Stimulated activated CD4-positive, alpha-beta T cell treated with anti-CD3 and anti-CD28 coated beads, Interleukin-4, amount 100 ng/mL, for 1 hour (primary cell): ENCODE data around the gene NUTM2F.
"Not testable (repeated sequence)": the region's sequence is repeated elsewhere in the genome, so short reads cannot be mapped to it uniquely, and the experiment has no call there.

ENCODE experiments used
- DNase-seq: peaks from one replicate; pipeline ENCODE4 v3.0.0-alpha.2; 2020

Gene NUTM2F, protein sequence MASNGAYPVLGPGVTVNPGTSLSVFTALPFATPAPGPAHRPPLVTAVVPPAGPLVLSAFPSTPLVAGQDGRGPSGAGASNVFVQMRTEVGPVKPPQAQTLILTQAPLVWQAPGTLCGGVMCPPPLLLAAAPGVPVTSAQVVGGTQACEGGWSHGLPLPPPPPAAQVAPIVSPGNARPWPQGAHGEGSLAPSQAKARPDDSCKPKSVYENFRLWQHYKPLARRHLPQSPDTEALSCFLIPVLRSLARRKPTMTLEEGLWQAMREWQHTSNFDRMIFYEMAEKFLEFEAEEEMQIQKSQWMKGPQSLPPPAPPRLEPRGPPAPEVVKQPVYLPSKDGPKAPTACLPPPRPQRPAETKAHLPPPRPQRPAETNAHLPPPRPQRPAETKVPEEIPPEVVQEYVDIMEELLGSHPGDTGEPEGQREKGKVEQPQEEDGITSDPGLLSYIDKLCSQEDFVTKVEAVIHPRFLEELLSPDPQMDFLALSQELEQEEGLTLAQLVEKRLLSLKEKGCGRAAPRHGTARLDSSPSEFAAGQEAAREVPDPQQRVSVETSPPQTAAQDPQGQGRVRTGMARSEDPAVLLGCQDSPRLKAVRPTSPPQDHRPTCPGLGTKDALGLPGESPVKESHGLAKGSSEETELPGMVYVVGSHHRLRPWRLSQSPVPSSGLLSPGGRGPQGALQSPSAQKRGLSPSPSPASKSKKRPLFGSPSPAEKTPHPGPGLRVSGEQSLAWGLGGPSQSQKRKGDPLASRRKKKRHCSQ

DNA sequence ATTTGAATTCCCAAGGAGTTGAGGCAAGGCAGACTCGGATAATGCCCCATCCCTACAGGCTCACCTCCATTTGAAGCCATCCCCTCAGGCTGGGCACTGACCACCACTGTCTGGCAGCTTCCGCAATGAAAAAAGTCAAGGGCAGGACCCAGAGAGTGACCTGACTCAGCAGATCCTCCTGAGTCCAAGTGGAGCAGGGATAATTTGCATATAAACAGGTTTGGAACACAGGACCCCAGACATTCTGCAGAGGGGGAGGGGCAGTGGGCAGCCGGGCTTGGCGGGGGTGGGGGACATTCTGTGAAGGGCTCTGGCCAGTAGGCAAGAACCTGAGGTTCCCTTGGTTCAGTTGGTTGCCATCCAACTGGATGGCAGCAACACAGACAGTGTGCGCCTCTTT is at the start of gene NUTM2F:
Gene NUTM2F, minus strand, starts transcription at position 101 of the 400 bp plus-strand sequence. Its CDS starts 21 bp downstream, at position 80.
- DNase-seq, result not testable (repeated sequence)

DNA sequence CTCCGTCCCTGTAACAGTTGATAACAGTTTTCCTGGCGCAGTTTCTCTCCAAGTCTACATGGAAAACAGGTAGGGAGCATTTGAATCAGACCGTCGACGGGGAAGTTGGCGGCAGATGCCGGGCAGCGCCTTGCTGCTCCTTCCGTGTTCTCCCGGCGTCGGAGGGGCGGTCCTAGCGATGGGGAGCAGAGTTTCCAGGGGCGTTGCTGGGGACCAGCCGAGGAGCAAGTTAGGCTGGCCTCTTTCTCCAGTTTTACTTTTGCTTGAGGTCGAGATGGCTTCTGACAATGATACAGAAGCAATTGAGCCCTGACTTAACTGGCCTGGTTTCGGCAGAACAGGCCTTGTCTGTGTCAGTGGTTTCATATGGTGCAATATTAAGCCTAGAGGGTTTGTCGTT is 46.8 kb upstream of the NUTM2F start:
- not testable (repeated sequence) for DNase-seq

DNA sequence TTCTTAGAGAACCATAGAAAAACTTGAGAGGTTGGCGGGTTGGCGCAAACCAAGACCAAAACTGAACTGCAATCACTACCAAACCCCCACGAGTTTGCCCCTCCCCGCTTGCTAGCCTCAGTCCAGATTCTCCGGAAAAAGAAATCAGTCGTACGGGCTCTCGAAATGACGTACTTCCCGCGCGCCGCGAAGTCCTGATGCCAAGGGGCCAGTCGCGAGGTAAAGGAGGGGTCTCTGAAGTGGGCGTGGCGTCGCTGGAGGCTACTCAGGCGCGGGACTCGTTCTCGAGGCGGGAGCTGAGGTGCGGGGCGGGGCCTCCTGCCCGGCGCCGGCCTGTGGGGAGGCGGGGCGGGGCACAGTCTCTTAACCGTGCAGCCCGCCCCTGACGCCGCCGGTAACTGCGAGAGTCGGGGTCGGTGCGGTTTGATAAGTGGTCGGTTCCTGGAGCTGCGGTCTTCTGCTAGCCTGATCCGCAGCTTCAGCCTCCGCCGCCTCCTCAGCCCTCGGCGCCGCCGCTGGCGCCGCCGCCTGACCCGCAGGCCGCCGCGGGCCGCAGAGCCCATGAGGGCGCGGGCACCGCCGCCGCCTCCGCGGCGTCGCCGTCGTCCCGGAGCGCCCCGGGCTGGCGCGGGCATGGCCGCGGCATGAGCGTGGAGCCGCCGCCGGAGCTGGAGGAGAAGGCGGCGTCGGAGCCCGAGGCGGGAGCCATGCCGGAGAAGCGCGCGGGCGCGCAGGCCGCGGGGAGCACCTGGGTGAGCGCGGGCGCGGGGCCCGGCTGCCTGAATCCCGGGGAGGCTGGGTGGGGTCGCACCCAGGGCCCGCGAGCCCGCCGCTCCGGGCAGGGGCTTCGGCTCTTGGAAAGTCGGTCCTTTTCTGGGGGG is 46.0 kb upstream of the NUTM2F start:
- DNase-seq, result peak; percentile 90

DNA sequence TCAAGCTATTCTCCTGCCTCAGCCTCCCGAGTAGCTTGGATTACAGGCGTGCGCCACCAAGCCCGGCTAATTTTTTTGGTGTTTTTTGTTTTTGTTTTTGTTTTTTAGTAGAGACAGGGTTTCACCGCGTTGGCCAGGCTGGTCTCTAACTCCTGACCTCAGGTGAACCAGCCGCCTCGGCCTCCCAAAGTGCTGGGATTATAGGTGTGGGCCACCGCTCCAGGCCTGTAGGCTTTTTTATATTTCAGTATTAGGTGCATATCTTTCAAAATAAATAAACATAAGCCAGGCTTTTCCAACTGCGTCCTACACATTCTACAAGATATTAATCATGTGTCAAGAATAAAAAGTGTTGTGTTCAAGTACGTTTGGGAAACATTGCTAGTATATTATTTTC is 45.3 kb upstream of the NUTM2F start:
- not testable (repeated sequence) for DNase-seq

DNA sequence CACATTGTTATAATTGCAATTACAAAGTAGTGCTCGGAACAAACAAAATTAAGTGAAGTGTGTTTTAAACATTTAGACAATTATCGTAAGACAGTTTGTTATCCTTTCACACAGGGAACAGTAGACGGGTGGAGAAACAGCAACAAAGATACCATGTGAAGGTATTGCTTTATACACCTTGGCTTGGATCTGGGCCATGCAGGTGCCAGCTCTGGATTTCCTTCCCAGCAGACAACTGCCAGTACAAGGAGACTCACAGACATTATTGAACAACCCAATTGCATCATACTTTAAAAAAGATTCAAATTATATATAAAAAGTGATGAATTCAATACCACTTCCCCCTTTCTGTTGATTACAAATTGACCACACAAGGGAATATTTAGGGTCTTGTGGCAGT is 41.8 kb upstream of the NUTM2F start:
- DNase-seq, result not testable (repeated sequence)

DNA sequence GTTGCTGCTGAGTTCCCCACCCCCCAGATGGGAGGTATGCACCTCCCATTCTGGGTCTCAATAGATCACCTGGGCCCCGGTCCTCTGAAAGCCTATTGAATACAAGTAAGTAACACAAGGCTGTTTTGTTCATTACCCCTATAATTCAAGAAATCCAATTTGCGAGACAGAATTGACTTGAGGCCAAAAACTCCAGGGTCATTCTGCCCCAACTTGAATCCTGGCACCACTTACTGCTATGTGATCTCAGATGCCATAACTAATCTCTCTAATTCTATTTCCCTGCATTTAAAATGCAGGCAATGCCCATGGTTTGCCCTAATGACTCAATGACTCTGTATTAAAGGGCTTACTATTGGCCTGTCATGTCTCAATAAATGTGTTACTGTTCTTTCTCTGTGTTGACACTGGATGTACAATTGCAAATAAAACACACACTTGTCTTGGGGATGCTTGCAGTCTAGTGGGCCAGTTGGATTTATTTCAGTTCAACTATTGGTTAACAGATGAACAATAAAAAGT is 35.7 kb upstream of the NUTM2F start:
- DNase-seq, result not testable (repeated sequence)

DNA sequence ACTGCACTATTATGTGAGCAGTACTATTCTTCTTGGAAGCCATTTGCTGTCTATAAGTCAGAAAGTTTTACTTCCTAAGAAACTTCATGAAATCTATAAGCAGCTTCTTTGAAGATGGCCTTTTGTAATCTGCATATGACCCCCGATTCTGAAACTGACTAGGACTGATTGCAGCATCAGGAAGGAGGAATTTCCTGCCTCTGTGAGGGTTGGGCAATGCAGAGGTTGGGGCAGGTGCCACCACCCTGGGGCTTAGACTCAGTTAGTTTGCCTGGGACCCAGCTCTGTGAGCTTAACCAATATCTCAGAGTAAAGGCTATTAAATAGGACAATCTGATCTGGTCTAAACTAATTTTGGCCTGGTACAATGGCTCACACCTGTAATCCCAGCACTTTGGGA is 28.7 kb upstream of the NUTM2F start:
- DNase-seq, result not testable (repeated sequence)

DNA sequence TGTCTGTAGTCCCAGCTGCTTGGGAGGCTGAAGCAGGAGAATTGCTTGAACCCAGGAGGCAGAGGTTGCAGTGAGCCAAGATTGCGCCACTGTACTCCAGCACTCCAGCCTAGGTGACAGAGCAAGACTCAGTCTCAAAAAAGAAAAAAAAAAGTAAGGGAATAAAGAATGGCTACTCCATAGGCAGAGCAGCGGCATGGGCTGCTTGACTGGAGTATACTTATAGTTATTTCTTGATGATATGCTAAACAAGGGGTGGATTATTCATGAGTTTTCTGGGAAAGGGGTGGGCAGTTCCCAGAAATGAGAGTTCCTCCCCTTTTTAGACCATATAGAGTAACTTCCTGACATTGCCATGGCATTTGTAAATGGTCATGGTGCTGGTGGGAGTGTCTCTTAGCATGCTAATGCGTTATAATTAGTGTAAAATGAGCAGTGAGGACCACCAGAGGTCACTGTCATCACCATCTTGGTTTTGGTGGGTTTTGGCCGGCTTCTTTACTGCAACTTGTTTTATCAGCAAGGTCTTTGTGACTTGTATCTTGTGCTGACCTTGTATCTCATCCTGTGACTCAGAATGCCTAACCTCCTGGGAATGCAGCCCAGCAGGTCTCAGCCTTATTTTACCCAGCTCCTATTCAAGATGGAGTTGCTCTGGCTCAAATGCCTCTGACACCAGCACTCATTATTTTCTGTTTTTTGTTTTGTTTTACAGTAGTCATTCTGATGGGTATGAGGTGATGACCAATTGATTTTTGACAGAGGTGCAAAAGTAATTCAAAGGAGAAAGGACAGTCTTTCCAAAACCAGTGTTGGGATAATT is 23.7 kb upstream of the NUTM2F start:
- DNase-seq, result not testable (repeated sequence)

DNA sequence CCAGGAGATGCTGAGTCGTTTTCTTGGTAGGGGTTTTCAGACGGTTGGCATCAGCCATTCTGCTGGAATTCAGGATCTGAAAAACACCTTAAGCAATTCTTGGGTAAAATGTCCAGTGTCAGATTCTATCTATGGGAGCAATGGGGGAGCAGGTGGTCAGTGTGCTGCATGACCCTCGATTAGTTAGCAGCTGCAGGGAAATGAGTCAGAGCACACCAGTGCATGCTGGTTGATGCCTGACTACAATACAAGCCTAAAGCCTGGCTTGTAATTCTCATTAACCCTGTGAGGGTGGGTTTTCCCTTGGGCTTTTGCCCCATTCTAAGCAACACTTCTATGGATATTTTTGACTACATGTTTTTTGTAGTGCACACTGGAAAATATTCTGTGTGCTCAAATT is 20.3 kb upstream of the NUTM2F start:
- not testable (repeated sequence) for DNase-seq

DNA sequence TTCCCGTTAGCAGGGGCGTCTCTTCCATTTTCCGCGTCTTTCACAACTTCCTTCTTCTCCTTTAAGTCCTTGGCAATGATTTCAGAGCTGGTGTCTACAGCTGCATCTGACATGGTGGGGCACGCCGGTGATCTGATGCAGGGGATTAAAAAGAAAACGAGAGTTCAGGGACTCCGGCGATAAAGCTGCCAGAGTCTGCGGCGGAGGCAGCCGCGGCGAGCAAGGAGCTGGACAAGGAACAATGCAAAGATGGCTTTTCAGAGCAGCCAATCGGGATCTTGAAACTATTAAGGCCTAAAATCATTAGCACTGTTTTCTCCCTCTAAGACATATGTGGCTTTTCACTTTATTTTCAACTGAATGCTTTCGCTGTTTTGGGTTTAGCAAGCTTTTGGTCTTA is 19.0 kb upstream of the NUTM2F start:
- DNase-seq, result not testable (repeated sequence)

DNA sequence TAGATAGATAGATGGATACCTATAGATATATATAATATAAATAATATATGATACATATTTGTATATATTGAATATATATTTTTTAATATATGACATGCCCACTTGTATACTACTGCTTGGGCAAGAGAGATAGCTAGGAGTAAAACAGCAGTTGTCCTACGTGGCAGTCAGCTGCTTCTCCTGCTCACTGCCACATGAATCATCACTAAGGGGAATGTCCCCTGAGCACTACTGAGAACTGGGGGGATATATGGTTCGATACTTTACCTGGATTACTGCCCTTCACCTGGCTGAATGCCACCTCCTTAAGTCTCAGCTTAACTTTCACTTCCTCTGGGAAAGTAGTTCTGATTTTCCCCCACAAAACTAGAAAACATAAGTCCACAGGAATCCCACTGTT is 13.3 kb upstream of the NUTM2F start:
- not testable (repeated sequence) for DNase-seq

DNA sequence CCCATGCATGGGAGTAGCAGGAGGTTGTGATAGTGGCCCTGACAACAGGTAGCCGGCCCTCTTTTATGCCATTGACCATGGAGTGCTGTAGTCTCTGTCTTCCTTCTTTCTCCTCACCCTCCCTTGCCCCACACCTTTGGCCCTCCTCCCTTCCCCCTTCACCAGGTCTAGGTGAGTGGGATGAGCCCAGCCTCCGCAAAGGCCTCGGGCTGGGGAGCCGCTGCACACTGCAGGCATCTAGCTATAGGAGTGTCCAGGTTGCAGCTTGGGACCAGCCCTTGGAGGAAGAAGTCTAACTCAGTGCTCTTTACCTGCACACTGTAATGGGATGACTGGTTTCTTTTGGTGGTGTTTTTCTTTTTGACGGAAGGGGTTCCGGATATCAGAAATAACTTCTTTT is 12.3 kb upstream of the NUTM2F start:
- DNase-seq, result not testable (repeated sequence)

DNA sequence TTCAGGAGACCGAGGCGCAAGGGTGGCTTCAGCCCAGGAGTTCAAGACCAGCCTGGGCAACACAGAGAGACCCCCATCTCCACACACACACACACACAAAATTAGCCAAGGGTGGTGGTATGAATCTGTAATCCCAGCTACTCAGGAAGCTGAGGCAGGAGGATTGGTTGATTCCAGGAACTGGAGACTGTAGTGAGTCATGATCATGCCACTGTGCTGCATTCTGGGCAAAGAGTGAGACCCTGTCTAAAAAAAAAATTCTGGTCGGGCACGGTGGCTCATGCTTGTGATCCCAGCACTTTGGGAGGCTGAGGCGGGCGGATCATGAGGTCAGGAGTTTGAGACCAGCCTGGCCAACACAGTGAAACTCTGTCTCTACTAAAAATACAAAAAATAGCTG is 11.2 kb upstream of the NUTM2F start:
- not testable (repeated sequence) for DNase-seq

DNA sequence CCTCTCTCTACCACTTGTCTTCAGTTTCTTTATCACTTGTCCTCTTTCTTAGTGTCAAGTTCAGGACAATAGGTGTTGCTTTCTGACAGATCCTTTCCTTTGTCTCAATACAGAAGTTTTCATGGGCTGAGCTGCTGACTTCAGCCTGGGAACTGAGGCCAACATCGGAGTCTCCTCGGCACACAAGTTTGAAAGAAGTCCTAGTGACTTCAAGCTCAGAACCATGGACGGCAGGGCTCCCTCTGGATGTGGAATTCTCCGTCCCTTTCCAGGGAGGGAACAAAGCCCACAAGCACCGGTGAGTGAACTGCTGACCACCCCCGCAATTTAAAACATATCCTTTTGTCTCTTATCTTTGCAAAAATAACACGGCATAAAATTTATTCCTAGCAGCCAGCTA is 10.3 kb upstream of the NUTM2F start:
- not testable (repeated sequence) for DNase-seq

DNA sequence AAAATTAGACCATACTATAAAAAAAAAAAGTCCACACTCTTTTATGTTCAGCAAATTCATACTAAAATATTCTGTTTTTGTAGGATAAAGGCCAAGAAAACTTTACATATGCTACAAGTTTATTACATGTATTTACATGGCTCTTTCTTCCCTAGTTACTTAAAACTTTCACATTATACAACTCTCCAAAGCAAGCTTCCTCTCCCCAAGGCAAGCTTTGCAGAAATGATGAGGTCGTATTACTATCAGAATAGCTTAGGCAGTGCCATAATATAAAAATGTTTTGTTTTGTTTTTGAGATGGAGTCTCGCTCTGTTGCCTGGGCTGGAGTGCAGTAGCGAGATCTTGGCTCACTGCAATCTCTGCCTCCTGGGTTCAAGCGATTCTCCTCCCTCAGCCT is 8.0 kb upstream of the NUTM2F start:
- DNase-seq, result not testable (repeated sequence)

DNA sequence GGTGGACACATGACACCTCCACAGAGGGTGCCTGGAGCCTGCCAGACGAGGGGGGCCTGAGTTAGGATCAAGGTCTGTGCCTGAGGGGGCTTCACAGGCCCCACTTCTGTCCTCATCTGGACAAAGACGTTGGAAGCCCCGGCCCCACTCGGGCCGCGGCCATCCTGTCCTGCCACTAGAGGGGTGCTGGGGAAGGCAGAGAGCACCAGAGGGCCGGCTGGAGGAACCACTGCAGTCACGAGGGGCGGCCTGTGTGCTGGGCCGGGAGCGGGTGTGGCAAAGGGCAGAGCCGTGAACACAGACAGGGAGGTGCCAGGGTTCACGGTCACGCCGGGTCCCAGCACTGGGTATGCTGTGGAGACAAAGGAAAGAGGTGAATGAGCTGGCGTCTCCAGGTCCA is 2.9 kb downstream of the NUTM2F start:
- DNase-seq, result not testable (repeated sequence)

DNA sequence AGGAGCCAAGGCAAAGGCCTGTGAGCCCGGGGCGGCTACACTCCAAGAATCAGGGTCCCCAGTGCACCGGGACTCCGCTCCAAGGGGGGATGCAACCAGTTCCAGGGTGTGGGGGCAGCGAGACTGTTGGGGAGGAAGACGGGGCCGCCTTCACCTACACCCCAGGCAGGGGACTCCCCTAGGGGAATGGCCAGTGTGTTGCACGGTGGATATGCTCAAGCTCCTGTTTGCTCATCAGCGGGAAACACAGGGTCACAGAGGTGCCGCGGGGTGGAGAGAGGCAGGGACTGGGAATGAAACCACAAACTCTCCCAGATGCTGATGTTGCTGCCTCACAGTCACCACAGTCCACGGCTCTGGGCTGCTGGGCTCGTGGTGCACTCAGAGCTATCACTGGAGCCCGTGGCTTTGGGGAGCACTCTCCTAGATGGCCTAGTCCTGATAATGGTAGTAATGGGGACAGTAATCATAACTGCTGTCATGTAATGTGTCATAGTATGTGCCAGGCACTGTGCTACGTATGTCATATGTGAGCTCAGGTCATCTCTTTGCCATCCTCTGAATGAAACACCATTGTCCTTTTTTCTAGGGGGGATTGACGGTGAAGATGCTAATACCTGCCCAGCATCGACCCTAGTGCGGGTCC is 5.2 kb downstream of the NUTM2F start:
- DNase-seq, result not testable (repeated sequence)

DNA sequence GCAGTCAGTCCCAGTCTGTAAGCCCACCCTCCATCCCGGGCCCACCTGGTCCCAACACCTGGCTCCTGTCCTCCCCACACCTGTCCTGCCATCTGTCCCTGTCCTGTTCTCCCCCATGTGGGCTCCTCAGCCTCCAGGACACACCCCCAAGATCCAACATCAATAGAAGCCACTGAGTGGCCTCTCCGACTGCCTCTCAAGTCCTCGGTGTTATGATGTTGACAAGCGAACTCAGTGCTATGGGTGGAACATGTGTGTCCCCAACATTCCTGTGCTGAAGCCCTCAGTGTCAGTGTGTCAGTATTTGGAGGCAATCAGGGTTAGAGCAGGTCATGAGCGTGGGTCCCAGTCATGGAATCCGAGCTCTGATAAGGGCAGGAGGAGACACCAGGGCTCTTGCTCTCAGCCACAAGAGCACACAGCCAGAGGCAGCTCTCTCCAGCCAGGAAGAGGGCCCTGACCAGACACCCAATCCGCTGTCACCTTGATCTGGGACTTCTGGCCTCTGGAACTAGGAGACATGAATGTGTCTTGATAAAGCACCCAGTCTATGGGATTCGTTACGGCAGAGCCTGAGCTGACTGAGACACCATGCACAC is 6.0 kb downstream of the NUTM2F start:
- not testable (repeated sequence) for DNase-seq

DNA sequence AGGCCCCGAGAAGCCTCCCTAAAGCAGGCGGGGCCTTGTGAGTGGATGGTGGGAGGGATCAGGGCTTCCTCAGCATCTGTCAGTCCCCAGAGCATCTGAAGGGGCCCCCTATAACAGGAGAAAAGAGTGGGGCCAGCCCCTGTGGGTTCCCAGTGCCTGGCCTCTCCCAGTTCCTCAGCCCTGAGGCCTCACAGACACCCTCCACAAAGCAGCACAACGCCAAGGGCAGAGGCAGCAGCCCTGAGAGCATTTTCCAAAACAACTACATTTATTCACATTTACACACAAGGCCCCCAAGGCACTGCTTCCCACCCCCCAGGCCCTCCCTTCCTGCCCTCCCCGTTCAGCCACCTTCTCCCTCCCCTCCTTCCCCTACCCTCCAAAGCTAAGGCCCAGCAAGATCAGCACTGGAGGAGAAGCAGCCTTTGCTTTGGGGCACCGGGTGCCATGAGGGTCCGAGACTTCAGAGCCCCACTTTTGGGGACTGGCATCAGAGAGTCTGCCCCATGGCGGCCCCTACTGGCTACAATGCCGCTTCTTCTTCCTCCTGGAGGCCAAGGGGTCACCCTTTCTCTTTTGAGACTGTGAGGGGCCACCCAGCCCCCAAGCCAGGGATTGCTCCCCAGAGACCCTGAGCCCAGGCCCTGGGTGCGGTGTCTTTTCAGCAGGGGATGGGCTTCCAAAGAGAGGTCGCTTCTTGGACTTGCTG is 10.3 kb downstream of the NUTM2F start:
- not testable (repeated sequence) for DNase-seq

DNA sequence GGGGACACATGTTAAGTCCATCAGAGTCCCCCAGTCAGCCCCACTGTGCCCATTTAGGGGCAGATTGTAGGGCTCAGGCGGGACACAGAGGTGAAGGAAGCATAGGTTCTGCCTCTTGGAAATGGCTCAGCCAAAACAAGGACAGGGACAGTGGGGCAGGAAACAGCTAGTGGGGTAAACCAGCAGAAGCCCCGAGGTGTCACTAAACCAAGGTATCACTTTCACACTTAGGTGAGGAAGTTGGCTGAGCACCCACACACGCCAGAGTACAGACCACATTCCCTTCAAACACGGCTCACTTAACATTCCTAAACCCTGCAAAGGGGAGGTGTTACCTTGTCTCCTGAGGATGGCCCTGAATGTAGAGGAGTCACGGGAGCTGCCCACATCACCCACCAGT is 12.2 kb downstream of the NUTM2F start:
- not testable (repeated sequence) for DNase-seq
